ENCODE measurements around the gene NXPH3.

NXPH3 gene

DNA sequence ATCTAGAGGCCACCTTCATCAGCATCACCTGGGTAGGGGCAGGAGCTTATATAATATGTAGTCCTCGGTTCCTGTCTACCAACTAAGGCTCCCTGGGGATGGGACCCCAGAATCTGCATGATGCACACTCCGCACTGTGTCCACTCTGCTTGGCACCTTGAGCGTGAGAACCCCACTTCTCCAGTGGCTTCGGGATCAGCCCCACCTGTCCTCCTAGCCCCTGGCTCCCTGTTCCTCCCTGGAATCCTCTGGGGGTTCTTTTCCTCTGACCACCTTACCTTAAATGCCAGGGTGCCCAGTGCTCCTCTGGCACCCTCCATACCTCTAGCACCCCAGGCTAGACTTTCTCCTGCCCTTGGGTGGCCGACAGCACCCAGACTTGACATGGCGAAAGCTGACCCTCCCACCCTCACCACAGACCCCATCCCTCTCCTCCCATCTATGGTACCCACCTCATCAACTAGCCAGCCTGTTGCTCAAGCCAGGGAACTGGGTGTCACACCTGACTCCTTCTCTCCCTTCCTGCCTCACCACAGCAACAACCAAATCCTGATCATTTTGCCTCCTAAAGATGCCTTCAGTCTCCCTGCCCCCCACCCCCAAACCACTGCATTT is 2.8 kb upstream of the NXPH3 start:
- no peak for TF ChIP-seq CTCF (IDR thresholded peaks at IDR 0.05; ENCODE audit: low read depth, low read length)
- TF ChIP-seq POLR2A (IDR thresholded peaks at IDR 0.05; ENCODE audit: extremely low read depth, insufficient read length), result no peak
- no peak for TF ChIP-seq MYC (IDR thresholded peaks at IDR 0.05; ENCODE audit: low read depth, low read length)
- TF ChIP-seq, protein P1, sequence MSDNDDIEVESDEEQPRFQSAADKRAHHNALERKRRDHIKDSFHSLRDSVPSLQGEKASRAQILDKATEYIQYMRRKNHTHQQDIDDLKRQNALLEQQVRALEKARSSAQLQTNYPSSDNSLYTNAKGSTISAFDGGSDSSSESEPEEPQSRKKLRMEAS (IDR thresholded peaks at IDR 0.05; ENCODE audit: low read depth, low read length), result no peak
- DNase-seq (ENCODE audit: low read depth), result no peak
- H3K4me3 ChIP-seq (ENCODE audit: low read depth, low read length), result no peak overlapping the region

DNA sequence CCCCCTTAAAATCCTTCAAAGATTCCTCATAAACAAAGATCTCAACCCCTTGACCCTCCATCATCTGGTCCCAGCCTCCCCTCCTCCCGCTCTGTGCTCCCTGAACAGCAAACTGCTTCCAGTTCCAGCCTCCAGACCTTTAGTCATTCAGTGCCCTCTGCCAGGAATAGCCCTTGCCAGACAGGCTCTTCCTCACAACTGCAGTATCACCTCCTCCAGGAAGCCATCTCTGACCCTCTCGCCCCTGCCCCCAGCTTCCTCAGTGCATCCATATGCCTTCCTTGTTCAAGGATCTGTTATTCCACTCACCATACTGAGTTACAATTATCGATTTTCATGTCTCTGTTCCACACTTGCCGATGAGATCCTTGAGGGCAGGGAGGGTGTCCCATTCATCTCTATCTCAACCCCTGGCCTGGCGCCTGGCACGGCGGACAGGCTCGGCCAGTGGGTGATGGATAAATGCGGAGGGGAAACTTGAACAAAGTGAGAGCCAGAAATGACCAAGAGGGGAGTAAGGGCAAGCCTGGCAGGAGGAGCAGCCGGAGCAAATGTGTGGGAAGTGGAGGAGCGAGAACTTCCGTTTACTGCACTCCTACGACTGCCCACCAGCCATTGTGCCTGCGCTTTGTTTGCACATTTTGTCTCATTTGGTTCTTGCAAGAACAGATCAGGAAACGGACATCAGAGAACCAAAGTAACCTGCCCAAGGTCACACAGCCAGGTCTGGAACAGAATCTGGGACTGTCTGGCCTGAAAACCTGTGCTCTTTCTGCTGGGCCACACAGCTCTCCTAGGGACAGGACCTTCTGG is 2.0 kb upstream of the NXPH3 start:
- peak; percentile 70 for DNase-seq (ENCODE audit: low read depth)
- H3K4me3 ChIP-seq (ENCODE audit: low read depth, low read length), result no peak overlapping the region
- TF ChIP-seq MYC (IDR thresholded peaks at IDR 0.05; ENCODE audit: low read depth, low read length), result no peak

DNA sequence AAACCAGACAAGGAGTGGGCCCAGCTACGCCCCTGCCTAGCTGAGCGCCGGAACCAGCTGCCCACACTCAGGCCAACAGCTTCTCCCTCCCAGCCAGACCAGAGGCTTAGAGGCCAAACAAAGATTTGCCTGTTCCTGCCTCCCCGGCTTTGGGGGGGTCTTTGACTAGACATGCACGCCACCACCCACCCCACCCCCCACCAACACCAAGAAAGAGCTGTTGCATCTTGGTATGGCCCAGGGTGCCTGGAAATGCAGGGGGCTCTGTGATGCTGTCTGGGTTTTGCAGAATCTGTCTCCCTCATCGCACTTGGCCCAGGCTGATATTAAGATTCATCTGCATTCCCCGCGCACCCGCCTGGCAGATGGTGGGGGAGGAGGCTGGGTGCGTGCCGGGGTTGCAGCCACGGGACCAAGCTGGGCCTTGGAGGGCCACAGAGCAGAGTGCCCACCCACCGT is 1.3 kb upstream of the NXPH3 start:
- DNase-seq (ENCODE audit: low read depth), result no peak
- no peak overlapping the region for H3K4me3 ChIP-seq (ENCODE audit: low read depth, low read length)
- no peak for TF ChIP-seq MYC (IDR thresholded peaks at IDR 0.05; ENCODE audit: low read depth, low read length)
- TF ChIP-seq, protein P1 (IDR thresholded peaks at IDR 0.05; ENCODE audit: low read depth, low read length), result no peak
- TF ChIP-seq POLR2A (IDR thresholded peaks at IDR 0.05; ENCODE audit: extremely low read depth, insufficient read length), result no peak
- TF ChIP-seq CTCF (IDR thresholded peaks at IDR 0.05; ENCODE audit: low read depth, low read length), result no peak

DNA sequence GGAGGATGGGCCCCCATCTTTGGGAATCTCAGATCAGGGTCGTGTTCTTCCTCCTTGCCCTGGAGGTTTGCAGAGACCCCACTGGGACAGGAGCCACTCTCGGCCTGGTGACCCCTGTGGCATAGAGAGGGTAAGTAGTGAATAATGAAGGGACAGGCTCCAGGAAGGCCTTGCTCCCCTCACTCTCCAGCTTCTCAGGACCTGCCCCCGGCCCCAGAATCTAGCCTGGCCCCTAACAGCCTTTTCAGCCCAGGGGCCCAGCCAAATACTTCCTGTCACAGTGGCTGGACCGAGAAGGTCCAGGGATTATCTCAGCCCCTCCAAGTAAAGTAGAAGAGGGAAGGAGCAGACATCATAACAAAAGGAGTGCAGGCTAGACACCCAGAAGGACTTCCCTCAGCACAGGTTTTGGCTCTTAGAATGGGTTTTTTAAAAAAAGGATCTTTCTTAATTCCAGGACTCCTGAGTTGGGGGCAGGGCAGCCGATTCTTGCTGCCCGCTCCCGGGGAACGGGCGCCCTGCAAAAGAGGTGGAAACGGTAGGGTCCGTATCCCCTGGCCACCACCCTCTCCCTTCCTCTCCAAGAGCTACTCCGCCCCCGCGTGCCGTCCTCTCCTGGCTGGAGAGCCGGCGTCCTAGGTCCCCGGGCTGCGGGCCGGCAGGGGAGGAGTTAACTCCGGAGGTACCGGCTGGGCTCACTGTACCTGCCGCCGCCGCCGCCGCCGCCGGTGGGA is 559 bp upstream of the NXPH3 start:
- H3K4me3 ChIP-seq (ENCODE audit: low read depth, low read length), result no peak overlapping the region
- TF ChIP-seq, protein P1 (IDR thresholded peaks at IDR 0.05; ENCODE audit: low read depth, low read length), result no peak
- TF ChIP-seq POLR2A (IDR thresholded peaks at IDR 0.05; ENCODE audit: extremely low read depth, insufficient read length) (no peak), MYC (IDR thresholded peaks at IDR 0.05; ENCODE audit: low read depth, low read length) (no peak), CTCF (IDR thresholded peaks at IDR 0.05; ENCODE audit: low read depth, low read length) (no peak)
- no peak for DNase-seq (ENCODE audit: low read depth)

DNA sequence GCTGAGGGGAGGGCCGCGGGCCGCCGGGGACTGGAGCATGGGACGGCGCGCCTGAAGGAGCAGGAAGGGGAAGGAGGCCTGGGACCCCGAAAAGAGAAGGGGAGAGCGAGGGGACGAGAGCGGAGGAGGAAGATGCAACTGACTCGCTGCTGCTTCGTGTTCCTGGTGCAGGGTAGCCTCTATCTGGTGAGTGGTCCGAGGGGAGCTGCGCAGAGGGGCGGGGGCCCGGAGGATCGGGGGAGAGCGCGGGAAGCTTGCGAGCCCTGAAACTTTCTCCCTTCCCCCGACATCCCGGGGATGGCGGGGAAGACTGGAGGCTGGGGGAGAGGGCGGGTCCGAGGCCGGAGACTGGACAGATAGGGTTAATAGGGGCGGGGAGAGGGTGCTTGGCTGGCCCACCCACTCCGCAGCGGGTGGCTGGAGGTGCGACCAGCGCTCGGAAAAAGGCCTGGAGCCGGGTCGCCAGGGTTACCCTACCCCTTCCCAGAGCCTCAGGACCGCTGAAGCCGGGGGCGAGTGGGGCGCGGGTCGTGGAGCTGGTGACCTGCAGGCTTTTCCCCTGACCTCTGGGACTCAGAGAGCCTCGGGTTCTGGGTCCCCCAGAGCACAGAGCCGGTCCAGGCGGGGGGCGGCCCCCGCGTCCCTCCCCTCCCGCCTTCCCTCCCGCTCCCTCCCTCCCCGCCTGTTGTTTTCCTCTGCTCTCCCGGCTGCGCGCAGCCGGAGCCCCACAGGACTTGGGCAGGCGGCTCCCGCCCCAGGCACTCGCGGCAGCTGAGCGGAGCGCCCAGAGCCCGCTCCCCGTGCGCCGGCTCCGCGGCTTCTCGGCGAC is 631 bp downstream of the NXPH3 start:
- TF ChIP-seq POLR2A (IDR thresholded peaks at IDR 0.05; ENCODE audit: extremely low read depth, insufficient read length) (no peak), MYC (IDR thresholded peaks at IDR 0.05; ENCODE audit: low read depth, low read length) (no peak), CTCF (IDR thresholded peaks at IDR 0.05; ENCODE audit: low read depth, low read length) (no peak)
- TF ChIP-seq, protein P1 (IDR thresholded peaks at IDR 0.05; ENCODE audit: low read depth, low read length), result no peak
- no peak for DNase-seq (ENCODE audit: low read depth)
- no peak overlapping the region for H3K4me3 ChIP-seq (ENCODE audit: low read depth, low read length)
